Measurements from ENCODE around the gene KLHDC10. TPM values are rescaled to one million over a fixed set of nuclear protein-coding genes. Genes with fewer than 3 reads are reported as not detected.
A peak's percentile ranks its signal among the peaks of the same experiment; 100 is the strongest.

KLHDC10 gene
- total RNA-seq, 1 experiment from 2014 or later: 14.4 TPM

DNA sequence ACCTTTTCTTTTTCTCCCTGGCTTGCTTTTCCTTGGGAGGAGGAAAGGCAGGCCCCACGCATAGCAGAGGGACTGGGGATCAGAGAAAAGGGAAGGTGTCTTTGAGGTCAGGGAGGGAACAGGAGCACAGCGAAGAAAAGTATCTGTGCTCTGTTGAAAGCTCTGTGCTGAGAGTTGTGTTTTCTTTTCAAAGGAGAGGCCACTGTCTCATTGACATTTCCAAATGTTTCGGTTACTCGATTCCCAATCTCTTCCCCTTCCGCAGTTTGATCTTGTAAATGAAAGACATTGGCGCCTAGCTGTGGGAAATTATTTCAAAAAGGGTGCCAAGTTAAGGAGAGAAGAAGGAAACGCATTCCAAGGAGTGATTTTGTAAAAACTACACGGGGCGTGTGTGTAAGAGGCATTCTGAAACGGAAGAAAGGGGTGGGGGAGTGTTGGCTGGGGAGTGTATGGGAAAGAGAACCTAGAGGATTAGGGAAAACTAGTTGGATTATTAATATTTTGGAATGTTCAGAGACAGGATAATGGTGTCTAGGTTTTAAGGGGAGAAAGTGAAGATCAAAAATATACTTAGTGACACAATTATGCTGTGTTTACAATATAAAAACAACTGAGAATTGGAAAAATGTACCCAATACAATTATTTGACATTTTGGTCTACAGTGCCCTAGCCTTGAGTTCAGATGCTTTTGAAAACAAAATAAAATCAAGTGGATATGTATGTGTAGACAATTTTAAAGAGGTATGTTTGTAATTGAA lies 708 bp downstream of the KLHDC10 start (continued):
- TF ChIP-seq ZNF532 (CRISPR knock-in tag; IDR thresholded peaks at IDR 0.05; ENCODE audit: borderline replicate concordance) (no peak), GABPB1 (CRISPR knock-in tag; IDR thresholded peaks at IDR 0.05) (no peak), CBFB (CRISPR knock-in tag; IDR thresholded peaks at IDR 0.05; ENCODE audit: low read depth) (no peak)

GRCh38 chr7:130071701-130072622 lies 1.6 kb downstream of the KLHDC10 start:
- ChIA-PET CTCF (interaction anchor here (0.5 to 3.3 kb wide), 35 partner anchors 9 to 1047 kb away, joined by 3 to 27 read pairs (median 3); partner anchors contain the start of genes KLF14 and TMEM209), POLR2A (no interaction called here)
- ATAC-seq: peak; percentile 38
- Mint-ChIP-seq H3K27me3 (ENCODE audit: low read depth) (no peaks in the 10 kb centered on the region), H3K27ac (no peak overlapping the region), H3K9me3 (no peaks in the 10 kb centered on the region), H3K4me1 (peaks cover 29% of the 10 kb centered on the region), H3K4me3 (peak overlapping the region; percentile 93), H3K36me3 (no peaks in the 10 kb centered on the region)
- peak; percentile 57 for DNase-seq (ENCODE audit: low spot score)
- TF ChIP-seq, protein P1, sequence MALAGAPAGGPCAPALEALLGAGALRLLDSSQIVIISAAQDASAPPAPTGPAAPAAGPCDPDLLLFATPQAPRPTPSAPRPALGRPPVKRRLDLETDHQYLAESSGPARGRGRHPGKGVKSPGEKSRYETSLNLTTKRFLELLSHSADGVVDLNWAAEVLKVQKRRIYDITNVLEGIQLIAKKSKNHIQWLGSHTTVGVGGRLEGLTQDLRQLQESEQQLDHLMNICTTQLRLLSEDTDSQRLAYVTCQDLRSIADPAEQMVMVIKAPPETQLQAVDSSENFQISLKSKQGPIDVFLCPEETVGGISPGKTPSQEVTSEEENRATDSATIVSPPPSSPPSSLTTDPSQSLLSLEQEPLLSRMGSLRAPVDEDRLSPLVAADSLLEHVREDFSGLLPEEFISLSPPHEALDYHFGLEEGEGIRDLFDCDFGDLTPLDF (CRISPR knock-in tag; IDR thresholded peaks at IDR 0.05): no peak
- no peak for TF ChIP-seq ZNF219 (CRISPR knock-in tag; IDR thresholded peaks at IDR 0.05; ENCODE audit: borderline replicate concordance)
- TF ChIP-seq, protein P2, sequence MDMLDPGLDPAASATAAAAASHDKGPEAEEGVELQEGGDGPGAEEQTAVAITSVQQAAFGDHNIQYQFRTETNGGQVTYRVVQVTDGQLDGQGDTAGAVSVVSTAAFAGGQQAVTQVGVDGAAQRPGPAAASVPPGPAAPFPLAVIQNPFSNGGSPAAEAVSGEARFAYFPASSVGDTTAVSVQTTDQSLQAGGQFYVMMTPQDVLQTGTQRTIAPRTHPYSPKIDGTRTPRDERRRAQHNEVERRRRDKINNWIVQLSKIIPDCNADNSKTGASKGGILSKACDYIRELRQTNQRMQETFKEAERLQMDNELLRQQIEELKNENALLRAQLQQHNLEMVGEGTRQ (CRISPR knock-in tag; IDR thresholded peaks at IDR 0.05): no peak
- no peak for TF ChIP-seq NR2C2 (CRISPR knock-in tag; IDR thresholded peaks at IDR 0.05)
- TF ChIP-seq, protein P3, sequence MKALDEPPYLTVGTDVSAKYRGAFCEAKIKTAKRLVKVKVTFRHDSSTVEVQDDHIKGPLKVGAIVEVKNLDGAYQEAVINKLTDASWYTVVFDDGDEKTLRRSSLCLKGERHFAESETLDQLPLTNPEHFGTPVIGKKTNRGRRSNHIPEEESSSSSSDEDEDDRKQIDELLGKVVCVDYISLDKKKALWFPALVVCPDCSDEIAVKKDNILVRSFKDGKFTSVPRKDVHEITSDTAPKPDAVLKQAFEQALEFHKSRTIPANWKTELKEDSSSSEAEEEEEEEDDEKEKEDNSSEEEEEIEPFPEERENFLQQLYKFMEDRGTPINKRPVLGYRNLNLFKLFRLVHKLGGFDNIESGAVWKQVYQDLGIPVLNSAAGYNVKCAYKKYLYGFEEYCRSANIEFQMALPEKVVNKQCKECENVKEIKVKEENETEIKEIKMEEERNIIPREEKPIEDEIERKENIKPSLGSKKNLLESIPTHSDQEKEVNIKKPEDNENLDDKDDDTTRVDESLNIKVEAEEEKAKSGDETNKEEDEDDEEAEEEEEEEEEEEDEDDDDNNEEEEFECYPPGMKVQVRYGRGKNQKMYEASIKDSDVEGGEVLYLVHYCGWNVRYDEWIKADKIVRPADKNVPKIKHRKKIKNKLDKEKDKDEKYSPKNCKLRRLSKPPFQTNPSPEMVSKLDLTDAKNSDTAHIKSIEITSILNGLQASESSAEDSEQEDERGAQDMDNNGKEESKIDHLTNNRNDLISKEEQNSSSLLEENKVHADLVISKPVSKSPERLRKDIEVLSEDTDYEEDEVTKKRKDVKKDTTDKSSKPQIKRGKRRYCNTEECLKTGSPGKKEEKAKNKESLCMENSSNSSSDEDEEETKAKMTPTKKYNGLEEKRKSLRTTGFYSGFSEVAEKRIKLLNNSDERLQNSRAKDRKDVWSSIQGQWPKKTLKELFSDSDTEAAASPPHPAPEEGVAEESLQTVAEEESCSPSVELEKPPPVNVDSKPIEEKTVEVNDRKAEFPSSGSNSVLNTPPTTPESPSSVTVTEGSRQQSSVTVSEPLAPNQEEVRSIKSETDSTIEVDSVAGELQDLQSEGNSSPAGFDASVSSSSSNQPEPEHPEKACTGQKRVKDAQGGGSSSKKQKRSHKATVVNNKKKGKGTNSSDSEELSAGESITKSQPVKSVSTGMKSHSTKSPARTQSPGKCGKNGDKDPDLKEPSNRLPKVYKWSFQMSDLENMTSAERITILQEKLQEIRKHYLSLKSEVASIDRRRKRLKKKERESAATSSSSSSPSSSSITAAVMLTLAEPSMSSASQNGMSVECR (CRISPR knock-in tag; IDR thresholded peaks at IDR 0.05; ENCODE audit: borderline replicate concordance): no peak
- TF ChIP-seq CTCF (IDR thresholded peaks at IDR 0.05): peak; percentile 78
- TF ChIP-seq, protein P4, sequence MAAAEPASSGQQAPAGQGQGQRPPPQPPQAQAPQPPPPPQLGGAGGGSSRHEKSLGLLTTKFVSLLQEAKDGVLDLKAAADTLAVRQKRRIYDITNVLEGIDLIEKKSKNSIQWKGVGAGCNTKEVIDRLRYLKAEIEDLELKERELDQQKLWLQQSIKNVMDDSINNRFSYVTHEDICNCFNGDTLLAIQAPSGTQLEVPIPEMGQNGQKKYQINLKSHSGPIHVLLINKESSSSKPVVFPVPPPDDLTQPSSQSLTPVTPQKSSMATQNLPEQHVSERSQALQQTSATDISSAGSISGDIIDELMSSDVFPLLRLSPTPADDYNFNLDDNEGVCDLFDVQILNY (CRISPR knock-in tag; IDR thresholded peaks at IDR 0.05): no peak
- no peak for TF ChIP-seq KAT7 (CRISPR knock-in tag; IDR thresholded peaks at IDR 0.05; ENCODE audit: borderline replicate concordance)
- TF ChIP-seq ZNF532 (CRISPR knock-in tag; IDR thresholded peaks at IDR 0.05; ENCODE audit: borderline replicate concordance): no peak
- no peak for TF ChIP-seq TCF7 (CRISPR knock-in tag; IDR thresholded peaks at IDR 0.05; ENCODE audit: low read depth)

Measured in WTC11 (cell line).